Gastrocnemius medialis (tissue), 4 donors: ENCODE measurements around the gene ELOA2.
"Not testable (repeated sequence)": the region's sequence is repeated elsewhere in the genome, so short reads cannot be mapped to it uniquely, and the experiment has no call there.

Experiments used
- CTCF ChIP-seq, 5 experiments: fragments of 450-650 bp in 3 of 5; fragments of 200-600 bp in 2 of 5; sonication (generic) in 2 of 5; IDR thresholded peaks in 4 of 5; conservative IDR thresholded peaks in 1 of 5; 1 replicate in 4 of 5; 2 replicates in 1 of 5; pipeline ENCODE4 v1.5.1; 2016 to 2019; ENCODE audit warnings: antibody characterized with exemption in 5 of 5, mild to moderate bottlenecking in 3 of 5, moderate library complexity in 3 of 5
- POLR2A ChIP-seq, 2 donors: fragments of 450-650 bp; IDR thresholded peaks; one replicate each; pipeline ENCODE4 v1.6.1; 2017; ENCODE audit warnings: antibody characterized with exemption in 2 of 2, mild to moderate bottlenecking in 2 of 2, moderate library complexity in 2 of 2

- TF ChIP-seq CTCF (IDR thresholded peaks at IDR 0.05 in 4 of 5, conservative IDR thresholded peaks at IDR 0.05 in 1 of 5); POLR2A (IDR thresholded peaks at IDR 0.05): not testable (repeated sequence)
Measured at GRCh38 chr18:47022821-47023220, 12.6 kb downstream of the ELOA2 start.
